Measurements from ENCODE around the gene DDX27.

The DDX27 gene

DNA sequence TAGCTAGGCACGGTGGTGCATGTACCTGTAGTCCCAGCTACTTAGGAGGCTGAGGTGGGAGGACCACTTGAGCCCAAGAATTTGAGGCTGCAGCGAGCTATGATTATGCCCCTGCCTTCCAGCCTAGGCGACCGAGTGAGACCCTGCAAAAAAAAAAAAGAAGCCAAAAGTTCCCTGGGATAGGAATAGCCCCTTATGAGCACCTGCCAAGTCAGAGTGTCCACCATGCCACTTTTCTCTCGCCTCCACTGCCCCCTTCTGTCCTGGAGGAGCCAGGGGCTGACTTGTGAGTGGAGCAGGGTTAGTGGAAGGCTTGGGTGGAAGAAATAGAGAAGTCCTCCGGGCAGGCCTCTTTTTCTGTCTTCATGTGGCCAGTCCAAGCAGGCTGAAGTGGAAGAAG lies 12.1 kb upstream of the DDX27 start:
- no peaks in the 10 kb centered on the region for H3F3A ChIP-seq (ENCODE audit: control insufficient read depth, insufficient read depth)
- H3K79me2 ChIP-seq (ENCODE audit: control insufficient read depth, low read length), result no peaks in the 10 kb centered on the region
- no peak overlapping the region for H3K4me2 ChIP-seq (ENCODE audit: low read length)
- H3K27ac ChIP-seq (ENCODE audit: low read depth, low read length), result no peak overlapping the region
- no peaks in the 10 kb centered on the region for H3K27me3 ChIP-seq (ENCODE audit: control insufficient read depth, low read length)
- TF ChIP-seq EZH2phosphoT487 (IDR thresholded peaks at IDR 0.05; ENCODE audit: borderline replicate concordance, low read length), result no peak
- TF ChIP-seq, protein P1, sequence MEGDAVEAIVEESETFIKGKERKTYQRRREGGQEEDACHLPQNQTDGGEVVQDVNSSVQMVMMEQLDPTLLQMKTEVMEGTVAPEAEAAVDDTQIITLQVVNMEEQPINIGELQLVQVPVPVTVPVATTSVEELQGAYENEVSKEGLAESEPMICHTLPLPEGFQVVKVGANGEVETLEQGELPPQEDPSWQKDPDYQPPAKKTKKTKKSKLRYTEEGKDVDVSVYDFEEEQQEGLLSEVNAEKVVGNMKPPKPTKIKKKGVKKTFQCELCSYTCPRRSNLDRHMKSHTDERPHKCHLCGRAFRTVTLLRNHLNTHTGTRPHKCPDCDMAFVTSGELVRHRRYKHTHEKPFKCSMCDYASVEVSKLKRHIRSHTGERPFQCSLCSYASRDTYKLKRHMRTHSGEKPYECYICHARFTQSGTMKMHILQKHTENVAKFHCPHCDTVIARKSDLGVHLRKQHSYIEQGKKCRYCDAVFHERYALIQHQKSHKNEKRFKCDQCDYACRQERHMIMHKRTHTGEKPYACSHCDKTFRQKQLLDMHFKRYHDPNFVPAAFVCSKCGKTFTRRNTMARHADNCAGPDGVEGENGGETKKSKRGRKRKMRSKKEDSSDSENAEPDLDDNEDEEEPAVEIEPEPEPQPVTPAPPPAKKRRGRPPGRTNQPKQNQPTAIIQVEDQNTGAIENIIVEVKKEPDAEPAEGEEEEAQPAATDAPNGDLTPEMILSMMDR (IDR thresholded peaks at IDR 0.05; ENCODE audit: low read depth, low read length, poor library complexity, severe bottlenecking), result peak; percentile 29
- H3K9me3 ChIP-seq (ENCODE audit: control insufficient read depth, insufficient read depth, low read length), result peaks cover 5% of the 10 kb centered on the region; the same call in 1 of the 2 replicates
- H3K4me3 ChIP-seq (ENCODE audit: low read length), result no peak overlapping the region
- H3K9me2 ChIP-seq (replicated peaks; ENCODE audit: control insufficient read depth, low read length), result no peaks in the 10 kb centered on the region
- no peaks in the 10 kb centered on the region for H4K20me1 ChIP-seq (ENCODE audit: control insufficient read depth, insufficient read depth, low read depth, low read length)
- H3K4me1 ChIP-seq (ENCODE audit: control insufficient read depth, low read length), result no peaks in the 10 kb centered on the region
- H3K36me3 ChIP-seq (ENCODE audit: control insufficient read depth, low read length), result no peaks in the 10 kb centered on the region

DNA sequence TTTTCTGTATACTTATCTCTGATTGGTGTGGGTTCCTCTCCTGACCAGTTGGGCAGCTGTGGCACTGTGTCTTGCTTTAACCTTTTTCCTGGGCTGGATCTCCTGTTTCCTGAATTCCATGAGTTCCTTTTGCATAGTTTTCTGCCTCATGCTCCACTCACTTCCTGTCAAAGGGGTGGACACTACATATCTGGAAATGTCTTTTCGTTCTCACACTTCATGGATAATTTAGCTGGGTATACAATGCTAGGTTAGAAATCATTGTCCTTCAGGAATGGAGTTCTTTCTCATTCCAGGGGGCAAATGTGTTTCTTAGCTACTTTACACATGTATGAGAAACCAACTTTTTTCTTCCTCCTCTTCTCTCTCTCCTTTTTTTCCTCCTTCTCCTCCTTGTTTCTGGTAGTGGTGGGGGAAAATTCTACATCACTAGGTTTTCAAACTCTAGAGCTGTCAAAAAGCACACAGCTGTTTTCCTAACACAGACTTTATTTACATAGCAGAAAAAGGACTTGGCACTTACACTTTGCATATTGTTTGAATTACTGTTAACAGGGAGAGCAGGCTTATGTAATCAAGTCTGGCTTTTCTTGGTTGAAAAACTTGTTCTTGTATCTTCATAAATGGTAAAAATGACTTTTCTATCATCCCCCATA lies 9.0 kb upstream of the DDX27 start:
- no peaks in the 10 kb centered on the region for H4K20me1 ChIP-seq (ENCODE audit: control insufficient read depth, insufficient read depth, low read depth, low read length)
- no peaks in the 10 kb centered on the region for H3K27me3 ChIP-seq (ENCODE audit: control insufficient read depth, low read length)
- no peaks in the 10 kb centered on the region for H3K4me1 ChIP-seq (ENCODE audit: control insufficient read depth, low read length)
- no peak overlapping the region for H3K27ac ChIP-seq (ENCODE audit: low read depth, low read length)
- H3K4me2 ChIP-seq (ENCODE audit: low read length), result no peak overlapping the region
- H3K79me2 ChIP-seq (ENCODE audit: control insufficient read depth, low read length), result no peaks in the 10 kb centered on the region
- no peaks in the 10 kb centered on the region for H3K36me3 ChIP-seq (ENCODE audit: control insufficient read depth, low read length)
- no peak overlapping the region for H3K4me3 ChIP-seq (ENCODE audit: low read length)
- TF ChIP-seq, protein P1 (IDR thresholded peaks at IDR 0.05; ENCODE audit: low read depth, low read length, poor library complexity, severe bottlenecking), result no peak
- no peak for TF ChIP-seq EZH2phosphoT487 (IDR thresholded peaks at IDR 0.05; ENCODE audit: borderline replicate concordance, low read length)
- H3F3A ChIP-seq (ENCODE audit: control insufficient read depth, insufficient read depth), result no peaks in the 10 kb centered on the region
- H3K9me2 ChIP-seq (replicated peaks; ENCODE audit: control insufficient read depth, low read length), result no peaks in the 10 kb centered on the region
- peaks cover 5% of the 10 kb centered on the region; the same call in 1 of the 2 replicates for H3K9me3 ChIP-seq (ENCODE audit: control insufficient read depth, insufficient read depth, low read length)

DNA sequence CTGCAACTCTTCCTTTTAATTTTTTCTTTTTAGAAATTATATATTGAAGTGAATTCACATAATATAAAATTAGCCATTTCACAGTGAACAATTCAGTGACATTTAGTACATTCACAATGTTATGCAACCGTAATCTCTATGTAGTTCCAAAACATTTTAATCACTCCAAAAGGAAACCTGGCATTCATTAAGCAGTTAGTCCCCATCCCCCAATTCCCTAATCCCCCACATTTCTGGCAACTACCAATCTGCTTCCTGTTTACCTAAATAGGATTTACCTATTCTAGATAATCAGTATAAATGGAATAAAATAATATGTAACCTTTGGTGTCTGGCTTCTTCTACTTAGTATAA lies 8.5 kb upstream of the DDX27 start:
- Histone ChIP-seq H3K27me3 (ENCODE audit: control insufficient read depth, low read length) (no peaks in the 10 kb centered on the region), H3K4me2 (ENCODE audit: low read length) (no peak overlapping the region), H3K9me2 (replicated peaks; ENCODE audit: control insufficient read depth, low read length) (no peaks in the 10 kb centered on the region), H3K27ac (ENCODE audit: low read depth, low read length) (no peak overlapping the region), H3K36me3 (ENCODE audit: control insufficient read depth, low read length) (no peaks in the 10 kb centered on the region), H3K79me2 (ENCODE audit: control insufficient read depth, low read length) (no peaks in the 10 kb centered on the region), H3K4me1 (ENCODE audit: control insufficient read depth, low read length) (no peaks in the 10 kb centered on the region), H3F3A (ENCODE audit: control insufficient read depth, insufficient read depth) (no peaks in the 10 kb centered on the region), H3K9me3 (ENCODE audit: control insufficient read depth, insufficient read depth, low read length) (peaks cover 5% of the 10 kb centered on the region; the same call in 1 of the 2 replicates), H4K20me1 (ENCODE audit: control insufficient read depth, insufficient read depth, low read depth, low read length) (no peaks in the 10 kb centered on the region), H3K4me3 (ENCODE audit: low read length) (no peak overlapping the region)
- TF ChIP-seq EZH2phosphoT487 (IDR thresholded peaks at IDR 0.05; ENCODE audit: borderline replicate concordance, low read length), result no peak
- TF ChIP-seq, protein P1 (IDR thresholded peaks at IDR 0.05; ENCODE audit: low read depth, low read length, poor library complexity, severe bottlenecking), result no peak

All from DOHH2 (cell line).